Neural cell (in vitro differentiated cells): ENCODE data around the gene TAL1. TPM values are rescaled to one million over a fixed set of nuclear protein-coding genes. Genes with fewer than 3 reads are reported as not detected.

Experiments
- H2AFZ ChIP-seq: fragments of 200-600, 300-800 bp; sonication (generic), shearing (Covaris generic); 2 replicates; pipeline ENCODE4 v1.6.0; 2014; ENCODE audit warnings: low read depth, mild to moderate bottlenecking, antibody characterized with exemption, low read length, moderate library complexity
- H3F3A ChIP-seq: fragments of 200-600 bp; shearing (Covaris generic); 2 replicates; pipeline ENCODE4 v1.6.1; 2016; ENCODE audit warnings: mild to moderate bottlenecking, moderate library complexity, mixed read lengths, antibody characterized with exemption, low read length; ENCODE audit not compliant: insufficient read depth, poor library complexity, severe bottlenecking
- H3K27ac ChIP-seq: fragments of 200-600, 300-800 bp; sonication (generic), shearing (Covaris generic); 2 replicates; pipeline ENCODE4 v1.5.1; 2014; ENCODE audit warnings: mild to moderate bottlenecking, low read length, moderate library complexity
- H3K27me3 ChIP-seq: fragments of 300-800, 200-600 bp; sonication (generic), shearing (Covaris generic); 2 replicates; pipeline ENCODE4 v1.6.0; 2014; ENCODE audit warnings: mild to moderate bottlenecking, low read depth, low read length, moderate library complexity; ENCODE audit not compliant: insufficient read depth
- H3K36me3 ChIP-seq: fragments of 300-800, 200-600 bp; sonication (generic), shearing (Covaris generic); 2 replicates; pipeline ENCODE4 v1.5.1; 2014; ENCODE audit warnings: mild to moderate bottlenecking, antibody characterized with exemption, low read length, moderate library complexity; ENCODE audit not compliant: insufficient read depth
- H3K4me2 ChIP-seq: fragments of 300-800, 200-600 bp; sonication (generic), shearing (Covaris generic); 2 replicates; pipeline ENCODE4 v1.6.0; 2014; ENCODE audit warnings: mild to moderate bottlenecking, low read length
- H3K4me3 ChIP-seq: fragments of 300-800, 200-600 bp; sonication (generic), shearing (Covaris generic); 2 replicates; pipeline ENCODE4 v1.5.1; 2014; ENCODE audit warnings: mild to moderate bottlenecking, low read length, moderate library complexity
- H3K79me2 ChIP-seq: fragments of 200-600 bp; shearing (Covaris generic); replicated peaks from 2 replicates; pipeline ENCODE4 v1.6.0; 2014; ENCODE audit warnings: mild to moderate bottlenecking, low read length, moderate library complexity; ENCODE audit not compliant: insufficient read depth
- H3K9ac ChIP-seq: fragments of 300-800, 200-600 bp; sonication (generic), shearing (Covaris generic); 2 replicates; pipeline ENCODE4 v1.6.1; 2016; ENCODE audit warnings: mild to moderate bottlenecking, low read length, mixed read lengths
- H3K9me2 ChIP-seq: fragments of 200-600 bp; shearing (Covaris generic); 2 replicates; pipeline ENCODE4 v1.6.1; 2016; ENCODE audit warnings: mild to moderate bottlenecking, low read length, mixed read lengths; ENCODE audit not compliant: insufficient read depth
- H3K9me3 ChIP-seq: fragments of 200-600, 300-800 bp; sonication (generic), shearing (Covaris generic); 2 replicates; pipeline ENCODE4 v1.6.1; 2016; ENCODE audit warnings: mild to moderate bottlenecking, mixed run types, low read length, moderate library complexity, mixed read lengths
- H4K20me1 ChIP-seq: fragments of 200-600 bp; shearing (Covaris generic); 2 replicates; pipeline ENCODE4 v1.6.1; 2016; ENCODE audit warnings: mild to moderate bottlenecking, mixed run types; ENCODE audit not compliant: insufficient read depth
- CTCF ChIP-seq: fragments of 450-650 bp; IDR thresholded peaks from 2 replicates; pipeline ENCODE4 v1.5.1; 2014; ENCODE audit warnings: antibody characterized with exemption, mild to moderate bottlenecking, moderate library complexity; ENCODE audit not compliant: poor library complexity, severe bottlenecking
- EP300 ChIP-seq: fragments of 450-650 bp; conservative IDR thresholded peaks from 2 replicates; pipeline ENCODE4 v1.6.1; 2014; ENCODE audit warnings: antibody characterized with exemption, mild to moderate bottlenecking, moderate library complexity; ENCODE audit not compliant: poor library complexity, severe bottlenecking
- EZH2 ChIP-seq: fragments of 200-600, 300-800 bp; shearing (Covaris generic), sonication (generic); IDR thresholded peaks from 2 replicates; pipeline ENCODE4 v1.6.1; 2014; ENCODE audit warnings: antibody characterized with exemption, low read length, borderline replicate concordance, mild to moderate bottlenecking; ENCODE audit not compliant: insufficient read depth, poor library complexity, severe bottlenecking
- MXI1 ChIP-seq: fragments of 450-650 bp; conservative IDR thresholded peaks from 2 replicates; pipeline ENCODE4 v1.6.1; 2014; ENCODE audit warnings: antibody characterized with exemption, mild to moderate bottlenecking; ENCODE audit not compliant: poor library complexity, severe bottlenecking
- POLR2AphosphoS5 ChIP-seq: IDR thresholded peaks from 2 replicates; pipeline ENCODE4 v1.6.1; 2012
- RAD21 ChIP-seq: fragments of 450-650 bp; conservative IDR thresholded peaks from 2 replicates; pipeline ENCODE4 v1.6.1; 2014; ENCODE audit warnings: antibody characterized with exemption, mild to moderate bottlenecking, moderate library complexity
- REST ChIP-seq: IDR thresholded peaks from 2 replicates; pipeline ENCODE4 v1.6.1; 2012; ENCODE audit warnings: borderline replicate concordance
- TAF1 ChIP-seq: IDR thresholded peaks from 2 replicates; pipeline ENCODE4 v1.6.1; 2012; ENCODE audit warnings: low read depth
- polyA plus RNA-seq: library from polyadenylated mRNA; depleted of rRNA; stranded (reverse); fragments of >200 nt; gene quantifications from 2 replicates; pipeline ENCODE4 v1.2.3, GENCODE V29; 2014

The TAL1 gene
- polyA plus RNA-seq, 1 donor from 2014 or later: not detected

GRCh38 chr1:47262787-47263413 is 30.9 kb upstream of the TAL1 start:
- no peaks in the 10 kb centered on the region for H3K36me3 ChIP-seq
- peak; percentile 35 for TF ChIP-seq CTCF
- TF ChIP-seq POLR2AphosphoS5: no peak
- no peak for TF ChIP-seq EZH2
- no peak for TF ChIP-seq RAD21
- no peak for TF ChIP-seq EP300
- TF ChIP-seq TAF1: no peak
- TF ChIP-seq MXI1: no peak
- H3K27ac ChIP-seq: no peak overlapping the region
- no peaks in the 10 kb centered on the region for H3K79me2 ChIP-seq
- no peaks in the 10 kb centered on the region for H4K20me1 ChIP-seq
- H3K4me3 ChIP-seq: no peak overlapping the region
- no peaks in the 10 kb centered on the region for H3K9me2 ChIP-seq
- no peak overlapping the region for H3K4me2 ChIP-seq
- no peak overlapping the region for H2AFZ ChIP-seq
- H3K9ac ChIP-seq: no peak overlapping the region
- H3K27me3 ChIP-seq: no peaks in the 10 kb centered on the region
- no peaks in the 10 kb centered on the region for H3K9me3 ChIP-seq
- no peaks in the 10 kb centered on the region for H3F3A ChIP-seq

- H3F3A ChIP-seq: no peaks in the 10 kb centered on the region
- H3K27me3 ChIP-seq: no peaks in the 10 kb centered on the region
- H3K9me3 ChIP-seq: no peaks in the 10 kb centered on the region
- H3K9me2 ChIP-seq: no peaks in the 10 kb centered on the region
- H3K36me3 ChIP-seq: no peaks in the 10 kb centered on the region
- H4K20me1 ChIP-seq: no peaks in the 10 kb centered on the region
- no peak overlapping the region for H3K9ac ChIP-seq
- H3K4me2 ChIP-seq: no peak overlapping the region
- no peak overlapping the region for H3K4me3 ChIP-seq
- no peaks in the 10 kb centered on the region for H3K79me2 ChIP-seq
- no peak overlapping the region for H3K27ac ChIP-seq
- no peak overlapping the region for H2AFZ ChIP-seq
- TF ChIP-seq EP300 (no peak), MXI1 (no peak), EZH2 (no peak), POLR2AphosphoS5 (no peak), REST (no peak), TAF1 (no peak)
Observed at GRCh38 chr1:47257224-47257623, 25.2 kb upstream of the TAL1 start.
